BE2C (cell line): Measurements from ENCODE around the gene JSRP1.

ENCODE experiments used
- DNase-seq: peaks from one replicate; pipeline ENCODE4 v3.0.0-alpha.2; 2020
- H3K27me3 ChIP-seq: fragments of 250-450 bp; sonication (Bioruptor Pico); 2 replicates; pipeline ENCODE4 v1.5.1; 2020; ENCODE audit warnings: mild to moderate bottlenecking
- H3K36me3 ChIP-seq: fragments of 250-450 bp; sonication (Bioruptor Pico); 2 replicates; pipeline ENCODE4 v1.5.1; 2020; ENCODE audit warnings: mild to moderate bottlenecking
- H3K4me1 ChIP-seq: fragments of 250-450 bp; sonication (Bioruptor Pico); 2 replicates; pipeline ENCODE4 v1.5.1; 2020
- H3K4me3 ChIP-seq: 2 replicates; pipeline ENCODE4 v1.5.1; 2011; ENCODE audit warnings: low read depth, low read length
- H3K9me3 ChIP-seq: fragments of 250-450 bp; sonication (Bioruptor Pico); 2 replicates; pipeline ENCODE4 v1.5.1; 2020
- CTCF ChIP-seq: IDR thresholded peaks from 2 replicates; pipeline ENCODE4 v1.5.1; 2012; ENCODE audit warnings: mild to moderate bottlenecking, low read depth, low read length

JSRP1 gene

GRCh38 chr19:2223391-2223790 is 32.8 kb downstream of the JSRP1 start:
- Histone ChIP-seq H3K9me3 (no peaks in the 10 kb centered on the region), H3K27me3 (no peaks in the 10 kb centered on the region), H3K4me1 (peaks cover 14% of the 10 kb centered on the region), H3K36me3 (peaks cover 83% of the 10 kb centered on the region), H3K4me3 (no peak overlapping the region)
- TF ChIP-seq CTCF, result no peak
- DNase-seq, result no peak

- Histone ChIP-seq H3K4me3 (no peak overlapping the region), H3K4me1 (peaks cover 14% of the 10 kb centered on the region), H3K9me3 (no peaks in the 10 kb centered on the region), H3K27me3 (no peaks in the 10 kb centered on the region), H3K36me3 (peaks cover 87% of the 10 kb centered on the region)
- peak; percentile 30 for TF ChIP-seq CTCF
- DNase-seq, result peak; percentile 50
Observed at GRCh38 chr19:2221918-2222317, 34.3 kb downstream of the JSRP1 start.

GRCh38 chr19:2221250-2221831 is 34.9 kb downstream of the JSRP1 start:
- Histone ChIP-seq H3K36me3 (peaks cover 87% of the 10 kb centered on the region), H3K4me3 (no peak overlapping the region), H3K27me3 (no peaks in the 10 kb centered on the region), H3K4me1 (peaks cover 14% of the 10 kb centered on the region), H3K9me3 (no peaks in the 10 kb centered on the region)
- no peak for TF ChIP-seq CTCF
- peak; percentile 73 for DNase-seq

- H3K36me3 ChIP-seq, result peaks cover 87% of the 10 kb centered on the region
- no peak for DNase-seq
- no peaks in the 10 kb centered on the region for H3K9me3 ChIP-seq
- peaks cover 14% of the 10 kb centered on the region for H3K4me1 ChIP-seq
- H3K4me3 ChIP-seq, result no peak overlapping the region
- H3K27me3 ChIP-seq, result no peaks in the 10 kb centered on the region
- no peak for TF ChIP-seq CTCF
Observed at GRCh38 chr19:2219726-2220125, 36.5 kb downstream of the JSRP1 start.

GRCh38 chr19:2217591-2217990 is 38.6 kb downstream of the JSRP1 start:
- peaks cover 94% of the 10 kb centered on the region for H3K36me3 ChIP-seq

More at GRCh38 chr19:2217591-2217990, 38.6 kb downstream of the JSRP1 start:
- no peak overlapping the region for H3K4me3 ChIP-seq
- H3K9me3 ChIP-seq, result no peaks in the 10 kb centered on the region
- H3K27me3 ChIP-seq, result no peaks in the 10 kb centered on the region
- no peak for DNase-seq
- no peak for TF ChIP-seq CTCF
- H3K4me1 ChIP-seq, result peaks cover 14% of the 10 kb centered on the region
